ENCODE measurements around the gene ARHGAP10.

- TF ChIP-seq, protein P1, sequence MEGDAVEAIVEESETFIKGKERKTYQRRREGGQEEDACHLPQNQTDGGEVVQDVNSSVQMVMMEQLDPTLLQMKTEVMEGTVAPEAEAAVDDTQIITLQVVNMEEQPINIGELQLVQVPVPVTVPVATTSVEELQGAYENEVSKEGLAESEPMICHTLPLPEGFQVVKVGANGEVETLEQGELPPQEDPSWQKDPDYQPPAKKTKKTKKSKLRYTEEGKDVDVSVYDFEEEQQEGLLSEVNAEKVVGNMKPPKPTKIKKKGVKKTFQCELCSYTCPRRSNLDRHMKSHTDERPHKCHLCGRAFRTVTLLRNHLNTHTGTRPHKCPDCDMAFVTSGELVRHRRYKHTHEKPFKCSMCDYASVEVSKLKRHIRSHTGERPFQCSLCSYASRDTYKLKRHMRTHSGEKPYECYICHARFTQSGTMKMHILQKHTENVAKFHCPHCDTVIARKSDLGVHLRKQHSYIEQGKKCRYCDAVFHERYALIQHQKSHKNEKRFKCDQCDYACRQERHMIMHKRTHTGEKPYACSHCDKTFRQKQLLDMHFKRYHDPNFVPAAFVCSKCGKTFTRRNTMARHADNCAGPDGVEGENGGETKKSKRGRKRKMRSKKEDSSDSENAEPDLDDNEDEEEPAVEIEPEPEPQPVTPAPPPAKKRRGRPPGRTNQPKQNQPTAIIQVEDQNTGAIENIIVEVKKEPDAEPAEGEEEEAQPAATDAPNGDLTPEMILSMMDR (IDR thresholded peaks at IDR 0.05) = no peak
- TF ChIP-seq EP300 (IDR thresholded peaks at IDR 0.05) (no peak), POLR2A (IDR thresholded peaks at IDR 0.05; ENCODE audit: low read depth) (no peak)
These were observed 119.2 kb downstream of the ARHGAP10 start for GRCh38 chr4:147851135-147851534.

Data from esophagus muscularis mucosa (tissue), 4 donors.